HL-60 (cell line): Measurements from ENCODE around the gene PSMF1.

Source experiments
- DNase-seq, 2 experiments: peaks; one replicate each; pipeline ENCODE4 v3.0.0-alpha.2; 2010 to 2020; ENCODE audit warnings: low read depth in 1 of 2, low spot score in 1 of 2
- H3K27ac ChIP-seq: fragments of 250-450 bp; sonication (Bioruptor Pico); replicated peaks from 2 replicates; pipeline ENCODE4 v1.5.1; 2020; ENCODE audit warnings: mild to moderate bottlenecking, moderate library complexity
- H3K27me3 ChIP-seq: fragments of 250-450 bp; sonication (Bioruptor Pico); 2 replicates; pipeline ENCODE4 v1.5.1; 2021; ENCODE audit warnings: mild to moderate bottlenecking, moderate library complexity; ENCODE audit not compliant: insufficient read depth, poor library complexity, severe bottlenecking
- H3K4me3 ChIP-seq: replicated peaks from 2 replicates; pipeline ENCODE4 v1.5.1; 2011; ENCODE audit warnings: mild to moderate bottlenecking, control low read depth, low read length; ENCODE audit not compliant: insufficient read depth
- GABPA ChIP-seq: IDR thresholded peaks from 2 replicates; pipeline ENCODE4 v1.6.1; 2012; ENCODE audit warnings: low read depth
- POLR2AphosphoS5 ChIP-seq: IDR thresholded peaks from 2 replicates; pipeline ENCODE4 v1.6.1; 2012; ENCODE audit warnings: low read depth
- REST ChIP-seq: IDR thresholded peaks from 2 replicates; pipeline ENCODE4 v1.6.1; 2012; ENCODE audit warnings: low read depth; ENCODE audit not compliant: insufficient replicate concordance
- SPI1 ChIP-seq: IDR thresholded peaks from 2 replicates; pipeline ENCODE4 v1.6.1; 2012; ENCODE audit warnings: low read depth, mild to moderate bottlenecking, borderline replicate concordance
- TF ChIP-seq, protein P1 (sequence below): IDR thresholded peaks from one replicate; pipeline ENCODE4 v1.5.1; 2011; ENCODE audit warnings: low read length, control low read depth, inconsistent platforms; ENCODE audit not compliant: insufficient read depth

PSMF1 gene

DNA sequence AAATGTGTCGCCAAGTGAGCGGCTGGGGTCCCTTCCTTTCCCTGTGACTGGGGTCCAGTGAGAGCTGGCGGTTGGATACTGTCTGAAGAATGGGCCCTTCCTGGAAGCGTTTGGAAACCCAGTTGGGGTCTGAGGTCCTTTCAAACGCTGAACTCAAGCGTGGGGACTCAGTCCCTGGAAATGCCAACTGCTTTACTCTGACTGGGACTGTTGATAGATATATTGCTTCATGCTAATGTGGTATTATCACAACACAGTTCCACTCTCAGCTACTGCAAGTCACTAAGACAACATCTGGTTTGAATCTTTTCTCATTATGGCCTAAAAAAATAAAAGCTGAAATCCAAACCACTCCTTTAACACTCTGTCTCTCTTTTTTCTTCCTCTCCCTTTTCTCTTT, 23.7 kb upstream of the PSMF1 start:
- no peak for TF ChIP-seq GABPA
- TF ChIP-seq POLR2AphosphoS5, result no peak
- TF ChIP-seq REST, result no peak
- TF ChIP-seq, protein P1, sequence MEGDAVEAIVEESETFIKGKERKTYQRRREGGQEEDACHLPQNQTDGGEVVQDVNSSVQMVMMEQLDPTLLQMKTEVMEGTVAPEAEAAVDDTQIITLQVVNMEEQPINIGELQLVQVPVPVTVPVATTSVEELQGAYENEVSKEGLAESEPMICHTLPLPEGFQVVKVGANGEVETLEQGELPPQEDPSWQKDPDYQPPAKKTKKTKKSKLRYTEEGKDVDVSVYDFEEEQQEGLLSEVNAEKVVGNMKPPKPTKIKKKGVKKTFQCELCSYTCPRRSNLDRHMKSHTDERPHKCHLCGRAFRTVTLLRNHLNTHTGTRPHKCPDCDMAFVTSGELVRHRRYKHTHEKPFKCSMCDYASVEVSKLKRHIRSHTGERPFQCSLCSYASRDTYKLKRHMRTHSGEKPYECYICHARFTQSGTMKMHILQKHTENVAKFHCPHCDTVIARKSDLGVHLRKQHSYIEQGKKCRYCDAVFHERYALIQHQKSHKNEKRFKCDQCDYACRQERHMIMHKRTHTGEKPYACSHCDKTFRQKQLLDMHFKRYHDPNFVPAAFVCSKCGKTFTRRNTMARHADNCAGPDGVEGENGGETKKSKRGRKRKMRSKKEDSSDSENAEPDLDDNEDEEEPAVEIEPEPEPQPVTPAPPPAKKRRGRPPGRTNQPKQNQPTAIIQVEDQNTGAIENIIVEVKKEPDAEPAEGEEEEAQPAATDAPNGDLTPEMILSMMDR, result no peak
- H3K27ac ChIP-seq, result no peak overlapping the region
- no peak for DNase-seq
- no peaks in the 10 kb centered on the region for H3K27me3 ChIP-seq
- no peak overlapping the region for H3K4me3 ChIP-seq

DNA sequence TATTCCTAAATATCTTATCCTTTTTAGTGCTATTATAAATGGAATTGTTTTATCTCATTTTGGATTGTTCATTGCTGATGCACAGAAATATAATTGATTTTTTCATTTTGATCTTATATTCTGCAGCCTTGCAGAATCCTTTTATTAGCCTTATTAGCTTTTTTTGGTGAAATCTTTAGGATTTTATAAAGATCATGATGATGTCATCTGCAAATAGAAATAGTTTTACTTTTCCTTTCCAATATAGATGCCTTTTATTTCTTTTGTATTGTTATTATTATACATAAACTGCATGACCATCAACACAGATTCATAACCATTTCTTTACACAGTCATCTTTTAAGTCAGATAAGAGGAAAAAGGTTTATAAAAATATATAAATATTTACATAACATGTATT, 16.9 kb upstream of the PSMF1 start:
- H3K27ac ChIP-seq, result no peak overlapping the region
- TF ChIP-seq SPI1 (no peak), POLR2AphosphoS5 (no peak), REST (no peak), GABPA (no peak)
- TF ChIP-seq, protein P1, result no peak
- H3K4me3 ChIP-seq, result no peak overlapping the region
- H3K27me3 ChIP-seq, result no peaks in the 10 kb centered on the region
- DNase-seq, result no peak

DNA sequence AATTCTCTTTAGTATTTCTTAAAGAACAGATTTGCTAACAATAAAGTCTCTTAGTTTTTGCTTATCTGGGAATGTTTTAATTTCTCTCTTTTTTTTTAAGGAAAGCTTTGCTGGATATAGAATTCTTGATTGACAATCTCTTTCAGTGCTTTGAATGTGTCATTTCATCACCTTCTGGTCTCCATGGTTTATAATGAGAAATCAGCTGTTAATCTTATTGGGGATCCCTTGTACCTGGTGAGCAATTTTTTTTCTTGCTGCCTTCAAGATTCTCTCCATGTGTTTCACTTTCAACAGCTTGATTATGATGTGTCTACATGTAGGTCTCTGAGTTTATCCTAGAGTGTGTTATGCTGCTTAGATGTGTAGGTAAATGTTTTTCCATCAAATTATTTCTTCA, 16.4 kb upstream of the PSMF1 start:
- DNase-seq, result no peak
- Histone ChIP-seq H3K27ac (no peak overlapping the region), H3K4me3 (no peak overlapping the region), H3K27me3 (no peaks in the 10 kb centered on the region)
- TF ChIP-seq GABPA (no peak), REST (no peak), POLR2AphosphoS5 (no peak), SPI1 (no peak)
- TF ChIP-seq, protein P1, result no peak
